BLaER1 treated with 17β-estradiol and CSF1 and Interleukin-3, amounts not matched to agents 10 nM and 100 nM (cell line): ENCODE data around the gene CSH1.

Experiments used
- H3K27ac ChIP-seq, 11 experiments: shearing (Covaris generic); formaldehyde crosslinking; 2 replicates each; pipeline ENCODE4 v1.8.1; 2022
- H3K27me3 ChIP-seq, 11 experiments: shearing (Covaris generic); formaldehyde crosslinking; 2 replicates each; pipeline ENCODE4 v1.8.1; 2022
- H3K36me3 ChIP-seq, 11 experiments: shearing (Covaris generic); formaldehyde crosslinking; 2 replicates each; pipeline ENCODE4 v1.8.1; 2022
- H3K4me1 ChIP-seq, 10 experiments: shearing (Covaris generic); formaldehyde crosslinking; 2 replicates each; pipeline ENCODE4 v1.8.1; 2022
- H3K4me2 ChIP-seq, 11 experiments: shearing (Covaris generic); formaldehyde crosslinking; 2 replicates each; pipeline ENCODE4 v1.8.1; 2022
- H3K4me3 ChIP-seq, 10 experiments: shearing (Covaris generic); formaldehyde crosslinking; 2 replicates each; pipeline ENCODE4 v1.8.1; 2022
- H3K9ac ChIP-seq, 11 experiments: shearing (Covaris generic); formaldehyde crosslinking; 2 replicates each; pipeline ENCODE4 v1.8.1; 2022
- H3K9me3 ChIP-seq, 11 experiments: shearing (Covaris generic); formaldehyde crosslinking; replicated peaks in 1 of 11; 2 replicates each; pipeline ENCODE4 v1.8.1; 2022
- H4K20me1 ChIP-seq, 11 experiments: shearing (Covaris generic); formaldehyde crosslinking; 2 replicates each; pipeline ENCODE4 v1.8.1; 2022
- Cebpa-rat ChIP-seq, 11 experiments: shearing (Covaris generic); IDR thresholded peaks; 2 replicates each; pipeline ENCODE4 v1.8.1; 2022

The CSH1 gene

DNA sequence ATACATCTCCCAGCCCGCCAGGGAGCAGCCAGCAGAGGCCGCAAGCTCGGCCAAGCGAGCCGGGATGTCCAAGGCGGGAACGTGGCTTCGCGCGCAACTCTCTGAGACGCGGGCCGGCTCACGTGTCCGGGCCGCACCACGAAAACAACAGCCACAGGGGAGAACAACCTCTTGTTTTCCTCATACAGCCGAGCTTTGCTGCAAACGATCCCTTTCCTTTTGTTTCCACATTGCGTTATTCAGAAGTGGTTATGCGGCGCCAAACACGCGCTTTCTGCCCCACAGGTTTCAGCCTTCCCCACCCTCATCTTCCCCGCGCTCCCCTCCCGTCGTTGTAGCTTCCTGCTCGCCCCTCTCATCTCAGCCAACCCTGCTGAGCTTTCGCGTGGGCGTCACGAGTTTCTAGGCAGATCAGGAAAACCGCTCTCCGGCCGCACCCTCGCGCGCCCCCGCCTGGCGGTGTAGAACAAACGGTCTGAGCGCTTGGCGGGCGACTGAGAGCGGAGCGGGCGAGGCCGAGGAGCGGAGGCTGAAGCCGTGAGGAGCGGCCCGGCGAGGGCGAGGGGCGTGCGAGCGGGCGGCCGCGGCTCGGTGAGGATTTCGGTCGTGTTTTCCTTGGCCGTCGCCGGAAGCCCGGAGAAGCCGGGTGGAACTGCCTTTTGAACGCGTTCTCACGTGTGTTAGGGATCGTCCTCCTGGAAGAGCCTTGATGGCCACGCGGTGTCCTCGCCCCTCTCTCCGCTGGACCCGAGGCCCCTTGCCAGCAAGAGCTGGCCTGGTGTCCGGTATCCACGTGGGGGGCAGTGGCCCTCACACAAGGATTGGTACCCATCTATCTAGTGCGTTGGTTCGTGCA, 47.3 kb downstream of the CSH1 start:
- Histone ChIP-seq H3K4me1 (peaks cover 8 to 20% (median 16%) of the 10 kb centered on the region in 10 experiments), H3K9me3 (peaks cover 6 to 21% (median 18%) of the 10 kb centered on the region in 11 experiments; a peak in 18 of 22 replicates), H3K27ac (peak overlapping the region; percentile 48 to 85 (median 76); a peak in 20 of 22 replicates), H3K36me3 (no peaks in the 10 kb centered on the region), H4K20me1 (no peaks in the 10 kb centered on the region), H3K9ac (peak overlapping the region; percentile 60 to 81 (median 77); a peak in 21 of 22 replicates), H3K4me3 (peak overlapping the region in 4 of 10 experiments; percentile 4 to 39 (median 19); a peak in 4 of 20 replicates), H3K27me3 (no peaks in the 10 kb centered on the region), H3K4me2 (peak overlapping the region in 10 of 11 experiments; percentile 3 to 47 (median 22); a peak in 12 of 22 replicates)
- no peak for TF ChIP-seq Cebpa-rat (IDR thresholded peaks at IDR 0.05)

DNA sequence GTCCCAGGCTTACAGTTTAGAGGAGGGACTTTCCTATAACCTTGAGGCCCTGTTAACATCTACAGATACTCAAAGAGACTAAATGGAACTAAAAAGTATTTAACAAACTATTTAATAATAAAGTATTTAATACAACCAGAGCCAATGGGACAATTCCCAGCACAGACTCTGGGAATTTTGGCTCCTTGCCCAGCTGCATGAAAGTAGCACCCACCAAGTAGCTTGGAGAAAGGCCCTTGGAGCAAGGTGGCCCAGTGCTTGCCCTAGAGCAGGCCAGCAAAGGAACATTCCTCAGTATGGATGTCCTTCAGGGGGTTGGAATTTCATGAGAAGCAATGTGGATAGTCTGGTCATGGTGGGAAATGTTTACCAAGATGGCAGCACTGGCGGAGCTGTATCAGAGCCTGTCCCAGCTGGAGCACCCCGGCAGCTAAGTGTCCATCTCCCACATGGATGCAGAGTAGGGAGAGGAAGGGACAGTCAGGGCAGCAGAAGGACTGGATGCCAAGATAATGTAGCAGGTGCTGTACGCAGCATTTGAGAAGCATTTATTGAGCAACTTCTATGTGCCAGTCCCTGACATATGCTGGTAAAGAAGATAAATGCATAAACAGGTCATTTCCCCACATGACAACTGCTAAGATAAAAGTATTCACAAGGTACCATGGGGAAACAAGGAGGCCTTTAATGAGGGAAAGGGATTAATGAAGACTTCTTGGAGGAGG, 48.7 kb downstream of the CSH1 start:
- Histone ChIP-seq H4K20me1 (no peaks in the 10 kb centered on the region), H3K36me3 (no peaks in the 10 kb centered on the region), H3K27me3 (no peaks in the 10 kb centered on the region), H3K27ac (no peak overlapping the region), H3K9me3 (peaks cover 6 to 21% (median 18%) of the 10 kb centered on the region in 11 experiments; a peak in 18 of 22 replicates), H3K4me2 (no peak overlapping the region), H3K9ac (no peak overlapping the region), H3K4me1 (peaks cover 11 to 25% (median 21%) of the 10 kb centered on the region in 10 experiments), H3K4me3 (no peak overlapping the region)
- no peak for TF ChIP-seq Cebpa-rat (IDR thresholded peaks at IDR 0.05)

DNA sequence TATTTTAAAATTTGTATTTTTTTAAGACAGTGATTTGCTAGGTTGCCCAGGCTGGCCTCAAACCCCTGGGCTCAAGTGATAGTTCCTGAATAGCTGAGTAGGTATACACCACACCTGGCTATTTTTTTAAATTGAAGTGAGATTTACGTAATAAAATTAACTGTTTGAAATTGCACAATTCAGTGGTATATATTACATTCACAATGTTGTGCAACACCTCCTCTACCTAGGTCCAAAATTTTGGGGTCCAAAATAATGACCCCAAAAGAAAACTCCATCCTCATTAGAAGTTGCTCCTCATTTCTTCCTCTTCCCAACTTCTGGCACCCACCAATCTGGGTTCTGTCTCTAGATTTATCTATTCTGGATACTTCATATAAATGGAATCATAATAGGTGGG, 50.9 kb downstream of the CSH1 start:
- Histone ChIP-seq H3K9ac (no peak overlapping the region), H4K20me1 (peaks cover 13 to 19% (median 16%) of the 10 kb centered on the region in 11 experiments; a peak in 18 of 22 replicates), H3K27ac (peak overlapping the region in 4 of 11 experiments; percentile 93 to 98 (median 96); a peak in 3 of 22 replicates), H3K9me3 (peaks cover 6 to 21% (median 18%) of the 10 kb centered on the region in 11 experiments; a peak in 18 of 22 replicates), H3K27me3 (no peaks in the 10 kb centered on the region), H3K36me3 (peaks cover 0 to 4% (median 0%) of the 10 kb centered on the region in 11 experiments; a peak in 2 of 22 replicates), H3K4me2 (peak overlapping the region in 4 of 11 experiments; percentile 87 to 95 (median 92); a peak in 7 of 22 replicates), H3K4me1 (peaks cover 20 to 33% (median 30%) of the 10 kb centered on the region in 10 experiments), H3K4me3 (no peak overlapping the region)
- TF ChIP-seq Cebpa-rat (IDR thresholded peaks at IDR 0.05) = peak in 5 of 11 experiments; percentile 20 to 70 (median 47); a peak in 4 of 22 replicates
